OCI-LY7 (cell line): ENCODE data around the gene SUPT5H. TPM values are rescaled to one million over a fixed set of nuclear protein-coding genes. Genes with fewer than 3 reads are reported as not detected.

Experiments
- BruUV-seq: library from RNA; stranded (reverse); fragments of 400-500 nt; replicated peaks from 2 replicates; lab custom pipeline; 2021; lab: Mats Ljungman, UMichigan
- CTCF ChIA-PET: fragments of 300-600 bp; sonication (Branson Sonifier 250); formaldehyde crosslinking; loops from one replicate; lab custom pipeline; 2022; ENCODE audit warnings: antibody characterized with exemption; ENCODE audit not compliant: unreplicated experiment; lab: Charles Lee
- POLR2A ChIA-PET: fragments of 300-600 bp; sonication (Branson Sonifier 250); formaldehyde crosslinking; loops from one replicate; lab custom pipeline; 2022; ENCODE audit warnings: antibody characterized with exemption; lab: Charles Lee
- DNase-seq: peaks from one replicate; pipeline ENCODE4 v3.0.0-alpha.2; 2015; ENCODE audit warnings: low spot score
- H2AFZ ChIP-seq: fragments of 200-600 bp; sonication (generic), shearing (Covaris generic); 2 replicates; pipeline ENCODE4 v1.6.1; 2014; ENCODE audit warnings: mild to moderate bottlenecking, antibody characterized with exemption, low read length, moderate library complexity
- H3K27ac ChIP-seq: fragments of 200-600 bp; sonication (generic); 2 replicates; pipeline ENCODE4 v1.5.1; 2014; ENCODE audit warnings: mixed run types, low read depth, mild to moderate bottlenecking, moderate library complexity, low read length, inconsistent platforms; ENCODE audit not compliant: poor library complexity, severe bottlenecking
- H3K36me3 ChIP-seq: fragments of 200-600 bp; sonication (generic); 2 replicates; pipeline ENCODE4 v1.6.1; 2014; ENCODE audit warnings: mild to moderate bottlenecking, antibody characterized with exemption, low read length, moderate library complexity, mixed read lengths; ENCODE audit not compliant: insufficient read depth
- H3K4me1 ChIP-seq: fragments of 200-600 bp; sonication (generic); 2 replicates; pipeline ENCODE4 v1.5.1; 2014; ENCODE audit warnings: mild to moderate bottlenecking, low read length; ENCODE audit not compliant: insufficient read depth, poor library complexity, severe bottlenecking
- H3K4me2 ChIP-seq: fragments of 200-600 bp; sonication (generic); 2 replicates; pipeline ENCODE4 v1.6.1; 2014; ENCODE audit warnings: mild to moderate bottlenecking, low read length
- H3K4me3 ChIP-seq: fragments of 200-600 bp; sonication (generic); 2 replicates; pipeline ENCODE4 v1.5.1; 2014; ENCODE audit warnings: mild to moderate bottlenecking, low read depth, low read length; ENCODE audit not compliant: poor library complexity, severe bottlenecking
- H3K79me2 ChIP-seq: fragments of 200-600 bp; sonication (generic); 2 replicates; pipeline ENCODE4 v1.6.1; 2016; ENCODE audit warnings: low read depth, mild to moderate bottlenecking, low read length, moderate library complexity, mixed read lengths; ENCODE audit not compliant: insufficient read depth
- H3K9me2 ChIP-seq: fragments of 200-600 bp; sonication (generic); 2 replicates; pipeline ENCODE4 v1.6.1; 2016; ENCODE audit warnings: mild to moderate bottlenecking, low read length, mixed read lengths; ENCODE audit not compliant: insufficient read depth
- H3K9me3 ChIP-seq: fragments of 200-600 bp; sonication (generic); 2 replicates; pipeline ENCODE4 v1.6.1; 2014; ENCODE audit warnings: mild to moderate bottlenecking, mixed run types, low read length, mixed read lengths
- H4K20me1 ChIP-seq: fragments of 200-600 bp; sonication (generic); 2 replicates; pipeline ENCODE4 v1.6.1; 2014; ENCODE audit warnings: mild to moderate bottlenecking, antibody characterized with exemption, low read length, moderate library complexity, mixed read lengths; ENCODE audit not compliant: insufficient read depth
- EZH2phosphoT487 ChIP-seq: fragments of 200-600 bp; sonication (generic); IDR thresholded peaks from 2 replicates; pipeline ENCODE4 v1.6.1; 2018; ENCODE audit warnings: low read depth, borderline replicate concordance, mild to moderate bottlenecking, mixed run types, antibody characterized with exemption, low read length, moderate library complexity, mixed read lengths
- intact Hi-C: fragments of 100-400 bp; cut with micrococcal nuclease; formaldehyde crosslinking; loops from one replicate; pipeline ENCODE4 v1.10.0; 2022; ENCODE audit not compliant: unreplicated experiment
- total RNA-seq, 2 experiments: library from RNA; depleted of rRNA in 1 of 2; stranded (reverse); fragments of >200 nt in 1 of 2; shearing (Covaris generic) in 1 of 2; gene quantifications; 2 replicates each; pipeline ENCODE4 v1.2.3, GENCODE V29; 2014 to 2022
- TF ChIP-seq, protein P1 (sequence below): fragments of 200-600 bp; sonication (generic); conservative IDR thresholded peaks from 2 replicates; pipeline ENCODE4 v1.5.1; 2014; ENCODE audit warnings: mild to moderate bottlenecking, antibody characterized with exemption, low read length, moderate library complexity, mixed read lengths

SUPT5H gene
- total RNA-seq, 2 experiments from 2014 or later: 70.1 to 175 TPM

DNA sequence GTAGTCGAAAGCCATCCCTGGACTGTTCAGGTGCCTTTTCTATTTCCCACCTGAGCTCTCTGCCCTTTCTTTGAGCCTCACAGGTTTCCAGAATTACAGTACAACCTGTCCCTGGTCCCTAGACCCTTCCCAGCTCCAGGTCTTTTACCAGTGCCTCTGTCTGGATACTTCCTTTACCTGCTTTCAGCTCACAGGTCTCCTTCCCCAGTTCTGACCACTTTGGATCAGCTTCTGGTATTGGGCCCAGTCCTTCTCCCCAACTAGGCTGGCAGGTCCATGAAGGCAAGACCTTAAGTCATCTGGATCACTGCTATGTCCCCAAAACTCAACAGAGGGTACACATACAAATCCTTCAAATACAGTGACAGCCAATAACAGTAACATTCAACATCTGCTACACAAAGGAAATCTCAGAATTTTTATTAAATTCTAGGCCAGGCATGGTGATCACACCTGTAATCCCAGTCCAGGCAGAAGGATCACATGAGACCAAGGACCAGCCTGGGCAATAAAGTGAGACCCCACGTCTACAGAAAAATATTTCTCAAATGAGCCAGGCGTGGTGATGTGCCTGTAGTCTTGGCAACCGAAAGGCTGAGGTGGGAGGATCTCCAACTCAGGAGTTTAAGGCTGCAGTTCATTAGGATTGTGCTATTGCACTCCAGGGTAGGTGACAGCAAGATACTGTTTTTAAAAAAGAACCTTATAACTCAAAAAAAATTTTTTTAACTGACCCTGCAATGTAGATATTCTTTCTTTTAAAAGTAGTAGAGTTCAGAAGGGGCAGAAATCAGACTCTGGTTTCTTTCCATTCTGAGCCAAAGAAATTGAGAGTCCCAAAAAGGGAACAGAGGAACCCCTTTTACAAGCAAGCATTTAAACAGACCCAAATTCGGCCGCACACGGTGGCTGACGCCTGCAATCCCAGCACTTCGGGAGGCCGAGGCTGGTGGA, 11.0 kb upstream of the SUPT5H start:
- CTCF ChIA-PET: interaction anchor here (0.5 kb wide), 1 partner anchor 504 kb away, joined by 3 read pairs; the partner anchor contains the start of genes MRPS12 and SARS2
- BruUV-seq: no TSS peak
- H2AFZ ChIP-seq: no peak overlapping the region

DNA sequence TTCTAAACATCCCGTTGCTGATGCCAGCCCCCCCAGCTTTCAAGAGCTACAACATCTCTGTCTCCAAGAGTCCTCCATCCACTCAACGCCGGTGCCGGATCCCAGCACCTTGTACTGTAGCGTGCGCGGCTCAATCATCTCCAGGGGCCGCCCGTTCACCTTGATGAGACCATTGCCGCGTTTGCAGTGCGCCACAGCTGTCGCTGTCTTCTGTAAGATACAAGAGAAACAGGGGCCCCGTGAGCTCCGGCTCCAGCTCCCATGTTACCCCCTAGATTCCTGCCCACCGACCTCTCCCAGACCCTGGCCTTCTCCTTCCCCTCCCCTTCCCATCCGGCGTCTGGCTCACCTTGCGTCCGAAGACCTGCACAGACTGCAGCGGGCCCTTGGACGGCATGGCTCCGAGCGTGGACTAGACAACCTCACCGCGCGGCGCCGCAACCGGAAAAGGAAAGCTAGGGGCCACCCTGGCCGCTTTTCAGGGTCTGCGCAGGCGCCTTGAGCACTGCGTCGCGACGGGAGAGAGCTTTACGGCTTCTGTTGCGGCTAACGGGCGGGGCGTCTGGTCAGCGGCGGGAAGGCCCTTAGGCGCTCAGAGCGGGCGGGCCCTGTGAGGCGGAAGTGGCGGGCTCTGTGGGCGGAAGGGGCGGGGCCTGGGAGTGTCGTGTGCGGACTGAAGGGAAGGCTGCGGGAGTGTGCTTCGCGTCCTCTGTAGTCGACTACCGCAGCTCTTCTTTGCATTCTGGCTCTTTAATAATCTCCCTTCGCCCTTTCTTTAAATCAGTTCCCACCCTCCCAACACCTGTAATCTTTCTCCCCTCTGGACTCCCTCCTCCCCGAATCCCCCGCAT, 9.7 kb upstream of the SUPT5H start, which contains the start of gene RPS16:
Gene RPS16 (minus strand): TSS at position 451 of the 851 bp plus-strand sequence. CDS start 54 bp downstream, at position 397.
- peaks cover 50% of the 10 kb centered on the region for H3K36me3 ChIP-seq
- no peaks in the 10 kb centered on the region for H3K9me3 ChIP-seq
- H3K4me3 ChIP-seq: peak within 1 kb of the TSS; percentile 97
- peak within 1 kb of the TSS; percentile 78 for H3K27ac ChIP-seq
- POLR2A ChIA-PET: interaction anchor here (0.6 to 1.8 kb wide), 14 partner anchors 8 to 1785 kb away, joined by 3 to 15 read pairs (median 4); partner anchors contain the start of genes EID2B, GMFG, PLEKHG2 and SUPT5H
- H3K4me2 ChIP-seq: peak within 1 kb of the TSS; percentile 95
- no peaks in the 10 kb centered on the region for H3K9me2 ChIP-seq
- CTCF ChIA-PET: interaction anchor here (0.6 to 0.9 kb wide), 2 partner anchors 13 to 1384 kb away, joined by 3 read pairs; no protein-coding TSS in a partner anchor
- peaks cover 17% of the 10 kb centered on the region for H4K20me1 ChIP-seq
- peaks cover 56% of the 10 kb centered on the region for H3K4me1 ChIP-seq
- no peak for TF ChIP-seq EZH2phosphoT487
- TF ChIP-seq, protein P1, sequence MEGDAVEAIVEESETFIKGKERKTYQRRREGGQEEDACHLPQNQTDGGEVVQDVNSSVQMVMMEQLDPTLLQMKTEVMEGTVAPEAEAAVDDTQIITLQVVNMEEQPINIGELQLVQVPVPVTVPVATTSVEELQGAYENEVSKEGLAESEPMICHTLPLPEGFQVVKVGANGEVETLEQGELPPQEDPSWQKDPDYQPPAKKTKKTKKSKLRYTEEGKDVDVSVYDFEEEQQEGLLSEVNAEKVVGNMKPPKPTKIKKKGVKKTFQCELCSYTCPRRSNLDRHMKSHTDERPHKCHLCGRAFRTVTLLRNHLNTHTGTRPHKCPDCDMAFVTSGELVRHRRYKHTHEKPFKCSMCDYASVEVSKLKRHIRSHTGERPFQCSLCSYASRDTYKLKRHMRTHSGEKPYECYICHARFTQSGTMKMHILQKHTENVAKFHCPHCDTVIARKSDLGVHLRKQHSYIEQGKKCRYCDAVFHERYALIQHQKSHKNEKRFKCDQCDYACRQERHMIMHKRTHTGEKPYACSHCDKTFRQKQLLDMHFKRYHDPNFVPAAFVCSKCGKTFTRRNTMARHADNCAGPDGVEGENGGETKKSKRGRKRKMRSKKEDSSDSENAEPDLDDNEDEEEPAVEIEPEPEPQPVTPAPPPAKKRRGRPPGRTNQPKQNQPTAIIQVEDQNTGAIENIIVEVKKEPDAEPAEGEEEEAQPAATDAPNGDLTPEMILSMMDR: no peak
- intact Hi-C loops: no loop called here
- H2AFZ ChIP-seq: no peak within 1 kb of the TSS
- no TSS peak for BruUV-seq
- DNase-seq: peak; percentile 100
- H3K79me2 ChIP-seq: peaks cover 36% of the 10 kb centered on the region

More for the DNA sequence above, 11.0 kb upstream of the SUPT5H start:
- H3K9me2 ChIP-seq: no peaks in the 10 kb centered on the region
- POLR2A ChIA-PET: interaction anchor here (1.5 to 1.8 kb wide), 6 partner anchors 7 to 99 kb away, joined by 3 to 15 read pairs (median 8); partner anchors contain the start of genes EID2B, GMFG and SUPT5H
- DNase-seq: peak; percentile 20
- H3K4me2 ChIP-seq: peak overlapping the region; percentile 93
- peaks cover 54% of the 10 kb centered on the region for H3K36me3 ChIP-seq
- peak overlapping the region; percentile 97 for H3K4me3 ChIP-seq
- H4K20me1 ChIP-seq: peaks cover 17% of the 10 kb centered on the region
- TF ChIP-seq, protein P1: no peak
- TF ChIP-seq EZH2phosphoT487: no peak
- no peaks in the 10 kb centered on the region for H3K9me3 ChIP-seq
- H3K27ac ChIP-seq: peak overlapping the region; percentile 78
- peaks cover 36% of the 10 kb centered on the region for H3K79me2 ChIP-seq
- H3K4me1 ChIP-seq: peaks cover 43% of the 10 kb centered on the region
- intact Hi-C loops: no loop called here
